Stimulated activated naive CD8-positive, alpha-beta T cell treated with anti-CD3 and anti-CD28 coated beads, Interleukin-15, Interleukin-2, amounts not matched to agents 100 ng/mL and 50 ng/mL, for 24 hours (primary cell): ENCODE data around the gene SPATA33.
"Not testable (repeated sequence)": the region's sequence is repeated elsewhere in the genome, so short reads cannot be mapped to it uniquely, and the experiment has no call there.

Experiments used
- H3K27ac Mint-ChIP-seq: one replicate; pipeline ENCODE4 v1.8.0; 2021; ENCODE audit warnings: mild to moderate bottlenecking, mixed read lengths
- H3K27me3 Mint-ChIP-seq: one replicate; pipeline ENCODE4 v1.8.0; 2021; ENCODE audit warnings: mixed read lengths
- H3K36me3 Mint-ChIP-seq: one replicate; pipeline ENCODE4 v1.8.0; 2021; ENCODE audit warnings: low read depth, mixed read lengths
- H3K4me1 Mint-ChIP-seq: one replicate; pipeline ENCODE4 v1.8.0; 2021; ENCODE audit warnings: low read depth, mixed read lengths
- H3K4me3 Mint-ChIP-seq: one replicate; pipeline ENCODE4 v1.8.0; 2021; ENCODE audit warnings: mild to moderate bottlenecking, mixed read lengths
- H3K9me3 Mint-ChIP-seq: one replicate; pipeline ENCODE4 v1.8.0; 2021; ENCODE audit warnings: mixed read lengths

SPATA33 gene

GRCh38 chr16:89621136-89621697 lies 36.4 kb upstream of the SPATA33 start:
- Mint-ChIP-seq H3K27me3 (peaks cover 26% of the 10 kb centered on the region), H3K4me1 (peaks cover 11% of the 10 kb centered on the region), H3K27ac (no peak overlapping the region), H3K9me3 (no peaks in the 10 kb centered on the region), H3K4me3 (no peak overlapping the region), H3K36me3 (no peaks in the 10 kb centered on the region)

GRCh38 chr16:89621698-89622409 lies 35.8 kb upstream of the SPATA33 start:
- Mint-ChIP-seq H3K4me1 (peaks cover 4% of the 10 kb centered on the region), H3K9me3 (no peaks in the 10 kb centered on the region), H3K4me3 (no peak overlapping the region), H3K27me3 (peaks cover 26% of the 10 kb centered on the region), H3K27ac (no peak overlapping the region), H3K36me3 (no peaks in the 10 kb centered on the region)

DNA sequence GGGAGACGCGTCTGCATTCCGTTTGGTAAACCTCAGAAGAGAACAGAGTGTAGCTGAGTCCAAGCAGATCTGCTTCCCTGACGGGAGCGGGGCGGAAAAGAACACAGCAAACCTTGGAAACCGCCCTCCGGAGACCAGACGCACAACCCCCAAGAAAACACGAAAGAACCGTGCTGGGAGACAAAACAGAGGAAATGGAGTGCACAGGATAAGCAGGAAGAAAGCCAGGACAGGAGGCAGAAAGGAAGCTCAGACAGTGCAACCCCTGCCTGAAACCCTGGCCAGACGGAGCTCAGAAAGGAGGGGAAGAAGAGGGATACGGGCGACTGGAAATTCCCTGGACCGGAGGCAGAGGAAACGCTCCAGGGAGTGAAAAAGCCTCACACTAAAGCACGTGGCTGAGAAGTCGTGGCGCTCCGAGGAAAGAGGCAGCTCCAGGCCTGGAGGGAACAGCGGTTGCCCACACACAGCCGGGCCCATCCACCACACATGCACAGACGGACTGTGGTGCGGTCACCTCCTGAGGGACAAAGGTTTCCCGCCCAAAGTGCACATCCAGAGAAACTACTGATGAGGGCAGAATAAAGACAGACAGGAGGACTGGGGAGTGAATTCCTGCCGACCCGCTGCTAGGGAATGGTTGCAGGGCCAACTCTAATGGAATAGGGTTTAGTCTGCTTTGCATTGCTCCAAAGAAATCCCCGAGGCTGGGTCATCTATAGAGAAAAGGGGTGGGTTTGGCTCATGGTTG lies 34.0 kb upstream of the SPATA33 start:
- H3K36me3 Mint-ChIP-seq: no peaks in the 10 kb centered on the region
- no peaks in the 10 kb centered on the region for H3K4me1 Mint-ChIP-seq
- no peak overlapping the region for H3K4me3 Mint-ChIP-seq
- H3K9me3 Mint-ChIP-seq: no peaks in the 10 kb centered on the region
- peaks cover 26% of the 10 kb centered on the region for H3K27me3 Mint-ChIP-seq
- H3K27ac Mint-ChIP-seq: no peak overlapping the region

- H3K27me3 Mint-ChIP-seq: peaks cover 26% of the 10 kb centered on the region
- no peaks in the 10 kb centered on the region for H3K4me1 Mint-ChIP-seq
- H3K36me3 Mint-ChIP-seq: no peaks in the 10 kb centered on the region
- no peak overlapping the region for H3K4me3 Mint-ChIP-seq
- H3K9me3 Mint-ChIP-seq: no peaks in the 10 kb centered on the region
- H3K27ac Mint-ChIP-seq: no peak overlapping the region
These were observed 32.6 kb upstream of the SPATA33 start for GRCh38 chr16:89624777-89625761.

- no peaks in the 10 kb centered on the region for H3K9me3 Mint-ChIP-seq
- no peak overlapping the region for H3K27ac Mint-ChIP-seq
- H3K27me3 Mint-ChIP-seq: peaks cover 4% of the 10 kb centered on the region
- H3K36me3 Mint-ChIP-seq: no peaks in the 10 kb centered on the region
- no peak overlapping the region for H3K4me3 Mint-ChIP-seq
- H3K4me1 Mint-ChIP-seq: no peaks in the 10 kb centered on the region
These were observed 27.6 kb upstream of the SPATA33 start for GRCh38 chr16:89629827-89630610.

- Mint-ChIP-seq H3K27me3 (no peaks in the 10 kb centered on the region), H3K4me3 (no peak overlapping the region), H3K9me3 (no peaks in the 10 kb centered on the region), H3K36me3 (no peaks in the 10 kb centered on the region), H3K27ac (no peak overlapping the region), H3K4me1 (no peaks in the 10 kb centered on the region)
These were observed 24.5 kb upstream of the SPATA33 start for GRCh38 chr16:89633064-89633631.

- not testable (repeated sequence) for H3K27ac Mint-ChIP-seq, H3K4me3 Mint-ChIP-seq, H3K4me1 Mint-ChIP-seq, H3K36me3 Mint-ChIP-seq, H3K9me3 Mint-ChIP-seq, H3K27me3 Mint-ChIP-seq
These were observed 22.9 kb upstream of the SPATA33 start for GRCh38 chr16:89634463-89635385.

- peaks cover 11% of the 10 kb centered on the region for H3K4me1 Mint-ChIP-seq
- no peaks in the 10 kb centered on the region for H3K27me3 Mint-ChIP-seq
- no peaks in the 10 kb centered on the region for H3K9me3 Mint-ChIP-seq
- H3K4me3 Mint-ChIP-seq: no peak overlapping the region
- no peak overlapping the region for H3K27ac Mint-ChIP-seq
- H3K36me3 Mint-ChIP-seq: no peaks in the 10 kb centered on the region
These were observed 21.0 kb upstream of the SPATA33 start for GRCh38 chr16:89636663-89637062.

- Mint-ChIP-seq H3K9me3 (no peaks in the 10 kb centered on the region), H3K4me1 (peaks cover 11% of the 10 kb centered on the region), H3K27ac (no peak overlapping the region), H3K4me3 (no peak overlapping the region), H3K36me3 (no peaks in the 10 kb centered on the region), H3K27me3 (no peaks in the 10 kb centered on the region)
These were observed 20.3 kb upstream of the SPATA33 start for GRCh38 chr16:89637379-89637778.

- Mint-ChIP-seq H3K9me3 (no peaks in the 10 kb centered on the region), H3K4me3 (no peak overlapping the region), H3K27ac (no peak overlapping the region), H3K36me3 (no peaks in the 10 kb centered on the region), H3K27me3 (no peaks in the 10 kb centered on the region), H3K4me1 (peaks cover 11% of the 10 kb centered on the region)
These were observed 19.2 kb upstream of the SPATA33 start for GRCh38 chr16:89638455-89638854.

DNA sequence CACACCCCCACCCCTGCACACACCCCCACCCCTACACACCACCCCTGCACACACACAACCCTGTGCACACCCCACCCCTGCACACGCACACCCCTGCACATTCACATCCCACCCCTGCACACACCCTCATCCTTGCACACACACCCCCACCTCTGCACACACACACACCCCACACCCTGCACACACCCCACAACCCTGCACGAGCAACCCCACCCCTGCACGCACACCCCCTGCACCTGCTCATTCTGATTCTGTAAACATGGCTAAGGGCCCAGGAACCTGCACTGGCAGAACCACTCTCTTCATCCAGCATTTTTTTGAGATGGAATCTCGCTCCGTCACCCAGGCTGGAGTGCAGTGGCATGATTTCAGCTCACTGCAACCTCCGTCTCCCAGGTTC lies 18.3 kb upstream of the SPATA33 start:
- H3K36me3 Mint-ChIP-seq: no peaks in the 10 kb centered on the region
- peaks cover 11% of the 10 kb centered on the region for H3K4me1 Mint-ChIP-seq
- H3K4me3 Mint-ChIP-seq: no peak overlapping the region
- no peak overlapping the region for H3K27ac Mint-ChIP-seq
- H3K27me3 Mint-ChIP-seq: no peaks in the 10 kb centered on the region
- no peaks in the 10 kb centered on the region for H3K9me3 Mint-ChIP-seq

DNA sequence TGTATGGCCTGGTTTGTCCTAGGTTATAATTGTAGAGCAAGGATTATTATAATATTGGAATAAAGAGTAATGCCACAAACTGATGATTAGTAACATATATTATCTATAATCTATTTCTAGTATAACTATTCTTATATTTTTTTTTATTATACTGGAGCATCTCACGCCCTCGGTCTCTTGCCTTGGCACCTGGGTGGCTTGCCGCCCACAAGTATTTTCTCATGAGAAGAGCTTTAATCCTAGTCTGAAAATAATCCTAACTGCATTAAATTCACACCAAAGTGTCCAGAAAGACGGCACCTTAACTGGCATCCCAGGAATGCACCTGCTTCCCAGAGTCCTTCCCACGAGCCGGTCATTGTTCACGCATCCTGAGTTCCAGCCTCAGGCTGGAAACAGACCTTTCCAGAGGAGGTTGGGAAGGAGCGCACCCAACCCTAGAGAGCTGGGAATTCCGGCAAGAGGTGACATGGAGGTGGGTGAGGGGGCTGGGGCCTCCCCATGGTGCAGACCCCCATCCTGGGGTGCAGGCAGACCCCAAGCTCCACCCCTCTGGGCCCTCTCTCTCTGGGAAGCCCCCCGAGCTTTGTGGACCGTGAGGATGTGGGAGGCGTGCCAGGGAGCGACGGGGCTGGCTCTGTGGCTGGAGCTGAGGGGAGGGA lies 16.0 kb upstream of the SPATA33 start:
- Mint-ChIP-seq H3K4me1 (peaks cover 11% of the 10 kb centered on the region), H3K36me3 (peaks cover 12% of the 10 kb centered on the region), H3K27ac (no peak overlapping the region), H3K4me3 (peak overlapping the region; percentile 24), H3K9me3 (no peaks in the 10 kb centered on the region), H3K27me3 (no peaks in the 10 kb centered on the region)

GRCh38 chr16:89642574-89642973 lies 15.1 kb upstream of the SPATA33 start:
- Mint-ChIP-seq H3K4me1 (peaks cover 11% of the 10 kb centered on the region), H3K27ac (no peak overlapping the region), H3K9me3 (no peaks in the 10 kb centered on the region), H3K36me3 (peaks cover 16% of the 10 kb centered on the region), H3K4me3 (no peak overlapping the region), H3K27me3 (no peaks in the 10 kb centered on the region)
